ENCODE data around the gene ABAT.

Gene ABAT

DNA sequence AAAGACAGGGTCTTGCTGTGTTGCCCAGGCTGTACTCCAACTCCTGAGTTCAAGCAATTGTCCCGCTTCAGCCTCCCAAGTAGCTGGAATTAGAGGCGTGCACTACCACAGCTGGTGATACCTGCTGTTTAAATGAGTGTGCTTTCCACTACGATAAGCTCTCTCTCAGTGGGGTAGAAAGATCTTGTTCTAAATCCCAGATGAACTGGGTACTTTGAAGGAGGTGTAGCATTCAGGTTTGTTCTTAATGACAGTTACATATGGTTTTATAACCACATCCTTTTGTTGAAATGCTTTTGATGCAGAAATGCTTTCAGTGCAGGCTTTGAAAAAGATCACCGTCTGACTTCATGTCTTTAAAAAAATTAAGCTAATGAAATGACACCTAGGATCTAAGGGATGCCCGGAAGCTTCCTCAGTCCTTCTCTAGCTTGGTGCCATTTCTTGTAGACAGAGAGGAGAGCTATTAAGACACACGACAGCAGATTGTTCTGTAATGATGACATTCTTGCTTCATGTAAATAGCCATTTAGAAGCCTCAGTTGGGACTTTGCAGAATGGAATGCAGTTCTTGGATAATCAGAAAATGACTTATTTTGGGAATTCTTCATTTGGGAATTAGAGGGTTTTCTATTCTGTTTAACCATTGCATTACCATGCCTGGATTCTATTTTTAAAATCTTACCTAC, 142.7 kb downstream of the ABAT start:
- no peak for DNase-seq (ENCODE audit: low read depth in 2 of 2)

DNA sequence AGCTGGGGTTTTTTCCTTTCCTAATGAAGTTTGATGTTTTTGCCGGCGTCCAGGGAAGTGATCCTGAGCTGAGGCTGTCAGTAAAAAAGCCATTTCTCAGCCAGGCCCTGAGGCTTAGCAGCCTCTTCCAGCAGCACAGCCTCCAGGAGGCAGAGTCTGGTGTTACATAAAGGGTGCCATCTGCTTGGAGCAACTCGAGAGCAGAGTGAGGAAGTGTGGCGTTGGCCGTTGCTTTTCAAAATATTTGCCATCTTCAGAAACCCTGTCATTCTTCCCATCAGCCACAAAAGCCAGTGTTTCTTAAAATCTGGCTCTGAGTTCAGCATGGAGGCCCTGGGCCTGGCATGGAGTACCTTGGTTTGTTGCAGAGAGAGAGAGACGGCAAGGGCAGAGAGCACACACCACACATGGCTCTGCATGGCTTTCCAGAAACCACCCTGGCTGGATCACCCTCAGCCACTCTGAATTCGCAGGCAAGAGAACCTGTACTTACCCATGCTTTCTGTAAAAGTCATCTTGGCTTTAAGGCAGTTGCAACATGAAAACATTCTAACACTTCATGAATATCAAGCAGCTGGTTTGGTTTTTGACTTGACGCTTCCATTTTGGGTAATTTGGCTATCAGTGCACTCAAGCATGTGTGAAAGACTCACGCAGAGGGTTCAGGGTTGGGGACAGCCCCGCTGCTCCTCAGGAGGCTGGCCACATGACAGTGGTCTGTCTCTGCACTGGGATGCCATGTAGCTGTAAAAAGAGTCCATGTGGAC, 144.3 kb downstream of the ABAT start:
- no peak for DNase-seq (ENCODE audit: low read depth in 2 of 2)

DNA sequence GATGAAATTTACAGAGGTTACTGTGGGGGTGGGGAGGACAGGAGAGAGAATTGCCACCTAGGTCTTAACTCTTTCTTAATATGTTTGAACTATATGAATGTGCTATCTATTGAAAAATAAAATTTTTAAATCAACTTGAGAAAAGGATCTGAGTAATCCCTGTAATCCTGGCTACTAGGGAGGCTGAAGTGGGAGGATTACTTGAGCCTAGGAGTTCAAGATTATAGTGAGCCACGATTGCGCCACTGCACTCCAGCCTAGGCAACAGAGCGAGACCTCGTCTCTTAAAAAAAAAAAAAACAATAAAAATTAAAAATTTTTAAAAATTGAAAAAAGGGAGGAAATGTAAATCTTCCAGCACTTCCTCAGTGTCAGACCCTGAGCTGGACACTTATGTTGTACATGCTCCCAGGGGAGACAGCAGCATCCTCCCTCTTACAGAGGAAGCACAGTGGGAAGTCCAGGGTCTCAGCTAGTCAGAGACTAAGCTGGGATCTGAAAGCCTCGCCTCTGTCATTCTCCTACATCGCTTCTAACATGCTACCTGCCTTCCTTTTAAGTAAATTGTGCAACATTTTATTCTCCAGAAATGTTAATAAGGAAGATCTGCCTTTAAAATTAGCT, 145.1 kb downstream of the ABAT start:
- DNase-seq (ENCODE audit: low read depth in 2 of 2) = no peak

DNA sequence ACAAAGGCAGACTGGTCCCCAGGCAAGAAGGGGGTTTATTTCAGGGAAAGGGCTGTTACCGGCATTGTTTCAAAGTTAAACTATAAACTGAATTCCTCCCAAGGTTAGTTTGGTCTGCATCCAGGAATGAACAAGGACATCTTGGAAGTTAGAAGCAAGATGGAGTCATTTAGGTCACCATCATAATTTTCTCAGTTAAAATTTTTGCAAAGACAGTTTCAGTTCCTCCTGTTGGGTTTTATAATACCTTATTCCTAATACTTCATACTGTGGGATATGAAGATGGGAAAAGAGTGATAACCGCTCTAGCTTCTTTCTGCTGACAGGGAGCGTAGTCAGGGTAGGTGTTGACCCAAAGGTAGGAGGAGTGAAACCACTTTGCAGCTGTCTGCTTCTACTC, 148.0 kb downstream of the ABAT start:
- DNase-seq (ENCODE audit: low read depth in 2 of 2) = no peak

DNA sequence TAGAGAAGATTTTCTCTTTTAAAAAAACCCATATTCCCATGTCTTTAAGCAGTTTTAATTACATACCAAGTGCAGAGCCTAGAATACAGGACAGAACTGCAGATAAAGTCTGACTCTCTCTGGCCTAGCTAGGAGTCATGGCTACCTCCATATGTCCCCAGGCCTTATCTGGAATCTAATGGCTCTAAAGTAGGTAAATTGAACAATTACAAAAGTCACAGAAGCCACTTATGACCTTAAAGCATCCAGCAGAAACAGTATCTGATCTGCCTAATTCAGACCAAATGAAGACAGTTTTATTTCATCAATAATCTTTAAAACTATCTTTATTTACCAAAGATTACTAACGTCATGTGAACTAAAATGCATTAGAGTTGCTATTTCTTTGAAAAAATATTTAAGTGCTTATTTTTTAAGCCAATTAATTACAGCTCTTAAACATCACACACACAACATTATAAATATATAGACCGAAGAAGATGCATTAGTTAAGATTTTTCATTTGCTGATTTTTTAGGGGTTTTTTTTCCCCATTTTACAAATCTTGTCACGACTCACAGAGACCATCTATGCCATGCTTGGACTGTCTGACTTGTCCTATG, 152.0 kb downstream of the ABAT start:
- DNase-seq (ENCODE audit: low read depth in 2 of 2) = no peak

DNA sequence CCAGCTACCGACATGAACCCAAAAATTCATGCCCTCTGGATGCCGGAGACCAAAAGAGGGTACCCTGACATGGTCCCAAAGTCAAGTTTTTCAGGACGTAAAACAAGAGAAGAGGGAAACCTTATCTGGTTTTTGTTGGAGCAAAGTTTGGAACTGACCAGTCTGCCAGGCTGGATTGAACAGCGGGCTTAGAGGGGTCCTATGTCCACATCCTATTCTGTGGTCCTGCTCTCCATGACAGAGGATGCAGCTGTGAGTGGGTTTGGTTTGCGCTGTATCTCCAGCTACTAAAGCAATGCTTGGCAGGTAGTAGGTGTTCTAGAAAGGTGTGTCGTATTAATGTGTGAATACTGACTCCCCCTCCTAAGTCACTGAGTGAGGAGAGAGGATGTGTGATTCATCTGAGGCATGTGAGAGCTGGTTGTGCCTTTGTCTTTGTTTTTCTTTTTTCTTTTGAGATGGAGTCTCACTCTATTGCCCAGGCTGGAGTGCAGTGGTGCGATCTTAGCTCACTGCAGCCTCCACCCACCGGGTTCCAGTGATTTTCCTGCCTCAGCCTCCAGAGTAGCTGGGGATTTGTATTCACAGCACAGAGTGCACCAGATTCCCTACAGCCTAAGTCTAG, 154.2 kb downstream of the ABAT start:
- no peak for DNase-seq (ENCODE audit: low read depth in 2 of 2)

DNA sequence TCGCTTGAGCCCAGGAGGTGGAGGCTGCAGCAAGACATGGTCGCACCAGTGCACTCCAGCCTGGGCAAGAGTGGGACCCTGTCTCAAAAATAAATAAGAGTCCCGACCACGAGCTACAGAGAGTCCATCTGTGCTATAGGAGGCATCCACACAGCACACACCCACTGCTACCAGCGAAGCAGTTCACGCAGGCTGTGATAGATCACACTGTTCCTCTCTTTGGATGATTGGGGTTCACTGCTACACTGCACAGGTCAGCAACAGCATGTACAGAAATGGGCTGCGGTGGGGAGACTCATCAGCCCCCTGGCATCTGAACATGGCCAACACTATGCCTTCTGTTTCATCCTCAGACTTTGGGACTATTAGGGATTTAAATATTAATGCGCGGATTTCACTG, 157.0 kb downstream of the ABAT start:
- DNase-seq (ENCODE audit: low read depth in 2 of 2) = no peak

DNA sequence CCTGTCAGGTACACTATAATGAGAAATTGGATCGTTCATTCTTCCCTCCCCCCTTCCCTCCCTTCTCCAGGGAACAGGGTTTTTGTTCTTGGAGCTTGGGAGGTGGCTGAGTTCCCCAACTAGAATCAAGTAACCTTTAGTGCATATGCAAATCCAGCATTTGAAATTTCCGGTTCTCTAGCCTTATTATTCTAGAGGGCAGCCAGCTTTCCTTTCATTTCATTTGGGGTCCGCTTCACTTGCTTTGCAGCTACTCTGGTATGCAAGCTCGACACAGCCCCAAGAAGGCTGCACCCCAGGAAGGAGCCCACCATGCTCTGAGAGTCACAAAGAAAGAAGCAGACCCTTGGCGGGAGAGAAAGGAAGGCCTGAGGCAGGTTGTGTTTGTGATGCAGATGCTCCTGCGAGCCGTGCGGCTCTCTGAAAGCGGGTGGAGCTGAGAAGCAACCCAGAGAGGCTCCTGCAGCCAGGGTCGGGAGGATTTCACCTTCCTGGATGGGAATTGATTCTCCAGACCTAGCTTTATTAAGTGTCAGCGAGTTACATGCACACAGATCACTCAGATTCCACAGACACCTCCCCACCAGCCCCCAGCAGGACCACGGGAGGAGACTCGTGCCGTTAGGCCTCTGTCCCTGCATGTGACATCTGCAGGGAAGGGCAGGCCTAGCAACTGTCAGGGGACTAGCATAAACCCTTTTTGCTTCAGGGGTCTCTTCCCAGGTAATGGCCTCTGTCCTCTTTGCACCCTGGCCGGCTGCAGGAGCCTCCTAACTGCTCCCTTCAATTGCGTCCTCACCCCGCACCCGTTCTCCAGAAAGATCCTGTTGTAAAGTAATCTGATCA, 157.7 kb downstream of the ABAT start:
- DNase-seq (ENCODE audit: low read depth in 2 of 2) = no peak

DNA sequence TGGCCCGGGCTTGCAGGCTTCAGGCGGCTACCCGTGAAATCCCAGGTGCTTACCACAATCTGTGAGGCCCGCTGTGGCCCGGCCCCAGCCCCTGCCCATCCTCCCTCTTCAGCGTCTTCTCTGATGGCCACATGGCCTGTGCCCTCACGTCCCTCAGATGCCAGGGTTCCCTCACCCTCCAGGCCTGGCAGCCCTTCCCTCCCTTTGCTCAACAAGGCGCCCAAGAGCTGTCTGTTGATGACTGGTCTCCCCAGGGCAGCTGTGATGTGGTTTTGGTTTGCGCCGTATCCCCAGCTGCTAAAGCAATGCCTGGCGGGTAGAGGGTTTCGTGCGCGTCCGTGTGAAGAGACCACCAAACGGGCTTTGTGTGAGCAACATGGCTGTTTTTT, 158.3 kb downstream of the ABAT start:
- no peak for DNase-seq (ENCODE audit: low read depth in 2 of 2)

Measured in stimulated activated CD8-positive, alpha-beta memory T cell treated with anti-CD3 and anti-CD28 coated beads, Interleukin-2, amount 100 ng/mL, for 48 hours (primary cell).